Measurements from ENCODE around the gene AFF4. TPM values are rescaled to one million over a fixed set of nuclear protein-coding genes. Genes with fewer than 3 reads are reported as not detected.

The AFF4 gene, protein sequence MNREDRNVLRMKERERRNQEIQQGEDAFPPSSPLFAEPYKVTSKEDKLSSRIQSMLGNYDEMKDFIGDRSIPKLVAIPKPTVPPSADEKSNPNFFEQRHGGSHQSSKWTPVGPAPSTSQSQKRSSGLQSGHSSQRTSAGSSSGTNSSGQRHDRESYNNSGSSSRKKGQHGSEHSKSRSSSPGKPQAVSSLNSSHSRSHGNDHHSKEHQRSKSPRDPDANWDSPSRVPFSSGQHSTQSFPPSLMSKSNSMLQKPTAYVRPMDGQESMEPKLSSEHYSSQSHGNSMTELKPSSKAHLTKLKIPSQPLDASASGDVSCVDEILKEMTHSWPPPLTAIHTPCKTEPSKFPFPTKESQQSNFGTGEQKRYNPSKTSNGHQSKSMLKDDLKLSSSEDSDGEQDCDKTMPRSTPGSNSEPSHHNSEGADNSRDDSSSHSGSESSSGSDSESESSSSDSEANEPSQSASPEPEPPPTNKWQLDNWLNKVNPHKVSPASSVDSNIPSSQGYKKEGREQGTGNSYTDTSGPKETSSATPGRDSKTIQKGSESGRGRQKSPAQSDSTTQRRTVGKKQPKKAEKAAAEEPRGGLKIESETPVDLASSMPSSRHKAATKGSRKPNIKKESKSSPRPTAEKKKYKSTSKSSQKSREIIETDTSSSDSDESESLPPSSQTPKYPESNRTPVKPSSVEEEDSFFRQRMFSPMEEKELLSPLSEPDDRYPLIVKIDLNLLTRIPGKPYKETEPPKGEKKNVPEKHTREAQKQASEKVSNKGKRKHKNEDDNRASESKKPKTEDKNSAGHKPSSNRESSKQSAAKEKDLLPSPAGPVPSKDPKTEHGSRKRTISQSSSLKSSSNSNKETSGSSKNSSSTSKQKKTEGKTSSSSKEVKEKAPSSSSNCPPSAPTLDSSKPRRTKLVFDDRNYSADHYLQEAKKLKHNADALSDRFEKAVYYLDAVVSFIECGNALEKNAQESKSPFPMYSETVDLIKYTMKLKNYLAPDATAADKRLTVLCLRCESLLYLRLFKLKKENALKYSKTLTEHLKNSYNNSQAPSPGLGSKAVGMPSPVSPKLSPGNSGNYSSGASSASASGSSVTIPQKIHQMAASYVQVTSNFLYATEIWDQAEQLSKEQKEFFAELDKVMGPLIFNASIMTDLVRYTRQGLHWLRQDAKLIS
- polyA plus RNA-seq (2011; rRNA removed) = 43.5 and 52.7 TPM in 2 replicates
- 5.6 and 8.0 TPM in 2 replicates for polyA plus RNA-seq (2012; cell fraction: cytosol; rRNA removed)
- 5.9 and 7.4 TPM in 2 replicates for polyA plus RNA-seq (2012; cell fraction: nucleus; rRNA removed)
- 20.8 to 22.4 TPM (median 22.1 TPM) in 3 replicates for polyA plus RNA-seq (2017; fragmentation: RNase III; extraction: RNeasy Plus Mini Kit Qiagen cat#74134 plus additional on column Dnase treatment)
- 83.9 and 91.1 TPM in 2 replicates for polyA minus RNA-seq (2011; rRNA and poly(A)+ RNA removed)

- ChIA-PET POLR2A (interaction anchor here (0.5 to 3.6 kb wide), 13 partner anchors 14 to 638 kb away, joined by 3 to 39 read pairs (median 3); partner anchors contain the start of genes GDF9, HSPA4, KIF3A and UQCRQ), CTCF (interaction anchor here (0.6 to 2.3 kb wide), 7 partner anchors 8 to 89 kb away, joined by 3 to 5 read pairs (median 3); no protein-coding TSS in a partner anchor)
- FAIRE-seq (peak; percentile 36), DNase-seq (ENCODE audit: low read depth in 1 of 2, low spot score in 1 of 2) (peak; percentile 90 to 97), ATAC-seq (peak; percentile 96)
- 4% methylated on average over 19 of the region's 98 CpGs for WGBS (ENCODE audit: missing lambda C conversion rate)
- H3K9me3 ChIP-seq = no peaks in the 10 kb centered on the region
- H3K4me3 ChIP-seq = peak within 1 kb of the TSS; percentile 84
- peak within 1 kb of the TSS; percentile 74 for H3K4me2 ChIP-seq
- peak within 1 kb of the TSS; percentile 96 to 97 for H3K27ac ChIP-seq
- peaks cover 17% of the 10 kb centered on the region for H3K4me1 ChIP-seq
- TF ChIP-seq HOXA7 (CRISPR knock-in tag; IDR thresholded peaks at IDR 0.05) (peak; percentile 44; the same call in 1 of the 2 replicates), CTCF (IDR thresholded peaks at IDR 0.05) (no peak), POLR2AphosphoS2 (conservative IDR thresholded peaks at IDR 0.05; ENCODE audit: low read length) (no peak), HEYL (CRISPR knock-in tag; IDR thresholded peaks at IDR 0.05) (no peak), HDAC2 (IDR thresholded peaks at IDR 0.05) (no peak), REST (IDR thresholded peaks at IDR 0.05) (no peak; the same call in 1 of the 2 replicates), BCL3 (IDR thresholded peaks at IDR 0.05) (peak; percentile 79; the same call in 2 of the 3 replicates), RARB (CRISPR knock-in tag; IDR thresholded peaks at IDR 0.05) (no peak), BHLHE40 (IDR thresholded peaks at IDR 0.05; ENCODE audit: low read depth, low read length) (peak; percentile 47; the same call in 1 of the 2 replicates), POLR2A (IDR thresholded peaks at IDR 0.05; ENCODE audit: low read length) (peak; percentile 65), EP300 (IDR thresholded peaks at IDR 0.05) (no peak), ELK1 (IDR thresholded peaks at IDR 0.05; ENCODE audit: low read depth, low read length) (no peak), CEBPB (IDR thresholded peaks at IDR 0.05) (no peak), ZFP36 (IDR thresholded peaks at IDR 0.05; ENCODE audit: borderline replicate concordance, partially characterized antibody) (no peak), RAD21 (conservative IDR thresholded peaks at IDR 0.05 in 1 of 2, IDR thresholded peaks at IDR 0.05 in 1 of 2) (peak in 1 of 2 experiments; percentile 10; a peak in 1 of 5 replicates), CBX8 (IDR thresholded peaks at IDR 0.05) (no peak), MAFK (IDR thresholded peaks at IDR 0.05; ENCODE audit: partially characterized antibody) (no peak), JUN (IDR thresholded peaks at IDR 0.05) (peak; percentile 44 to 91; a peak in 3 of 5 replicates), SMC3 (IDR thresholded peaks at IDR 0.05) (no peak), KDM5A (IDR thresholded peaks at IDR 0.05) (0 out of 2 replicates have a peak, but pooled peaks have one; percentile 21)
- TF ChIP-seq, protein P1, sequence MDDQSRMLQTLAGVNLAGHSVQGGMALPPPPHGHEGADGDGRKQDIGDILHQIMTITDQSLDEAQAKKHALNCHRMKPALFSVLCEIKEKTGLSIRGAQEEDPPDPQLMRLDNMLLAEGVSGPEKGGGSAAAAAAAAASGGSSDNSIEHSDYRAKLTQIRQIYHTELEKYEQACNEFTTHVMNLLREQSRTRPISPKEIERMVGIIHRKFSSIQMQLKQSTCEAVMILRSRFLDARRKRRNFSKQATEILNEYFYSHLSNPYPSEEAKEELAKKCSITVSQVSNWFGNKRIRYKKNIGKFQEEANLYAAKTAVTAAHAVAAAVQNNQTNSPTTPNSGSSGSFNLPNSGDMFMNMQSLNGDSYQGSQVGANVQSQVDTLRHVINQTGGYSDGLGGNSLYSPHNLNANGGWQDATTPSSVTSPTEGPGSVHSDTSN (IDR thresholded peaks at IDR 0.05) = peak; percentile 67
- TF ChIP-seq, protein P2, sequence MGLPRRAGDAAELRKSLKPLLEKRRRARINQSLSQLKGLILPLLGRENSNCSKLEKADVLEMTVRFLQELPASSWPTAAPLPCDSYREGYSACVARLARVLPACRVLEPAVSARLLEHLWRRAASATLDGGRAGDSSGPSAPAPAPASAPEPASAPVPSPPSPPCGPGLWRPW (IDR thresholded peaks at IDR 0.05) = no peak
These were observed at the start of gene AFF4 for GRCh38 chr5:132963171-132964104. TSS of gene AFF4 (minus strand) at chr5:132963634. CDS start at chr5:132937189, 26,445 bp downstream.

Measured in A549 (cell line).